HG03139 (cell line): ENCODE data around the gene TCAF1.
"Not testable (repeated sequence)": the region's sequence is repeated elsewhere in the genome, so short reads cannot be mapped to it uniquely, and the experiment has no call there.

Source experiments
- ATAC-seq: cut with Tn5 transposase; IDR thresholded peaks from one replicate; pipeline ENCODE4 v1.9.1; 2021; ENCODE audit not compliant: unreplicated experiment

Gene TCAF1

GRCh38 chr7:143871534-143871933, 30.4 kb downstream of the TCAF1 start:
- ATAC-seq, result not testable (repeated sequence)

GRCh38 chr7:143857994-143858393, 44.0 kb downstream of the TCAF1 start:
- not testable (repeated sequence) for ATAC-seq

DNA sequence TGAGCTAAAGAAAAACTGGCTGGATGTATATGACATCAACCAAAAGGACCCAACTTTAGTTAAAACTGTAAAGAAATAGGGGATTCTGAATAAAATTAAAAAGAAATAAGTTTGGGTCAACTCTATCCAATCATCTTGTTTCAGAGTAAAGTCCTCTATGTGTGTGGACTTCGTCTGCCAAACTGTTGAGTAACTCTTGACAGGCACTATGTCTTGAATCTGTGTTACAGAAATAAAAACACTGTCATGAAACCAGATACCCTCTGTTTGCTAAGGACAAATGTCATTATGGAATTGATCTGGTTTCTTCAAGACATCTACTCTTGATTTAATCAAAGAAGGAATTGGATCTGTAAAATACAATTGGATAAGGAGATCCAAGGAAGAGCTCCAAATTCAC, 46.5 kb downstream of the TCAF1 start:
- ATAC-seq, result not testable (repeated sequence)

DNA sequence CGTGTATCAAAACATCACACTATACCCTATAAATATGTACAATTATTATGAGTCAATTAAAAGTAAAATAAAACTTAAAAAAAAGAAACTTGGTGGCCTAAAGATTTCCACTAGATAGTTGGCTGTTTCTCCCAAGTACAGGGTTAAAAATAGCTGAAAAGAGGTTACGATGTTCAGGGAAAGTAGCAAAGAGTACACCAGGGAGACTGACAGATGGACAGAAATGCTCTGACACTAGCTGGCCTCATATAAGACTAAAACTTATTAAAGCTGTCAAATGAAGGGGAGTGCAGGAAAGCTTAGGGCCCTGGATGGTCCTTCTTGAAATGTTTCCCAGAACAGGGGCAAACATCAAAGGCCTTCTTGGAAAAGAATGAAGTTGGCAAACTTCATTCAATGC, 51.3 kb downstream of the TCAF1 start:
- ATAC-seq, result no peak

- no peak for ATAC-seq
Measured at GRCh38 chr7:143849785-143850479, 52.0 kb downstream of the TCAF1 start.

DNA sequence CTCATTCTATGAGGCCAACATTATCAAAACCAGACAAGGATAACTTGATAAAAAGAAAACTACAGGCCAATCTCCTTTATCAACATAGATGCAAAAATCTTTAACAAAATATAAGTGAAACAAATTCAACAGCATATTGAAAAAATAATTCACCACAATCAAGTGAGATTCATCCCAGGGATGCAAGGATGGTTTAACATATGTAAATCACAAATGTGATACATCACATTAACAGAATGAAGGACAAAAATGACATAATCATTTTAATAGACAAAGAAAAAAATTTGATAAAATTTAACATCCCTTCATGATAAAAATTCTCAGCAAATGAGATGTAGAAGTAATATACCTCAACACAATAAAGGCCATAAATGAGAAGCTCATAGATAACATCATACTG, 53.8 kb downstream of the TCAF1 start:
- ATAC-seq, result no peak

GRCh38 chr7:143846692-143847091, 55.3 kb downstream of the TCAF1 start:
- ATAC-seq, result no peak

DNA sequence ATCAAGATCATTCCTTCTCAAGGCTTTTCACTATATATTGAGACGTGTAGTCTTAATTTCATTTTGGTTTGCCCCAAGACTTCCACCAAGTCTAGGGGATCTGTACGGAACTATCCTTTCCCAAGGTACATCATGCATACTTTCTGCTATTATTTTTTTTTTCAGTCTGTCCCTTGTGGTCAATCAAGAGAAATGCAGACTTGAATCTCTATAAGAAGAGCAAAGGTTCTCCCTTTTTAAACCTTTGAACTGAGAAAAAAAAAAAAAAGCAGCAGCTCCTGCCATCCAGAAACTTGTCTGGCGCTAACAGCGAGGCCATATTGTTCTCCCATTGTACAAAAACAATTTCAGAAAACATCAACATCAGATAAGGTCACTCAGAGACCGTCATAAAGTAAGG, 60.3 kb downstream of the TCAF1 start:
- not testable (repeated sequence) for ATAC-seq

- not testable (repeated sequence) for ATAC-seq
Measured at GRCh38 chr7:143840062-143840461, 61.9 kb downstream of the TCAF1 start.

DNA sequence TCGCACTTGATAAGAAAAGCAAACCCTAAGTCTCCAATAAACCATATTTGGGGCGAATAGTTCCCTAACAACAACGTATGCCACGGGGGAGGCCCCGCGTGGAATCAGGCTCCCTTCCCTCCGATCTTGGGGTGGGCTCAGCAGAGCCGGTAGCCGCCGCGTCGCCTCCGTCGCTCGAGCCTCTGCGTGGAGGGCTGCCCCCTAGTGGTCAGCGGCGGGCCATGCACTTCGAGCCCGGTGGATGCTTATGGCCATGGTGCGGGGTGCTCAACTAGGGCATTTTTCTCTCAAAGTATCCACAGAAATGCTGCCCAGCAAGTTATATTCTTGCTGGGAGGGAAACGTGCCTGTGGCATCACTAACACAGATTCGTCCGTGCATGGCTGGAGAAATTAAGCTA, 64.8 kb downstream of the TCAF1 start:
- ATAC-seq, result peak; percentile 53

DNA sequence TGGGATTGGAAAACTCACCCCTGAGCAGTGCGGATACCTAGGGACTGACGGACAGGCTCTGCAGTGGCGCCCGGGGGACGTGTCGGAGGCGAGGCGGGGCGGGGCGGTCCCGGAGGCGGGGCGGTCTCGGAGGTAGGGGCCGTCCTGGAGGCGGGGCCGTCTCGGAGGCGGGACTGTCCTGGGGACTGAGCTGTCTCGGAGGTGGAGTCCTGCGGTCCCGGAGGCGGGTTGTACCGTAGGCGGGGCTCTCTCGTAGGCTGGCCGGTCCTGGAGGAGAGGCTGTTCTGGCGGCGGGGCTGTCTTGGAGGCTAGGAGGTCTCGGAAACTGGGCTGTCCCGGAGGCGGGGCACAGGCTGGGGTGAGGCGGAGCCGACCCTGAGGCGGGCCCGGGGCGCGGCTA, 65.4 kb downstream of the TCAF1 start:
- peak; percentile 84 for ATAC-seq

DNA sequence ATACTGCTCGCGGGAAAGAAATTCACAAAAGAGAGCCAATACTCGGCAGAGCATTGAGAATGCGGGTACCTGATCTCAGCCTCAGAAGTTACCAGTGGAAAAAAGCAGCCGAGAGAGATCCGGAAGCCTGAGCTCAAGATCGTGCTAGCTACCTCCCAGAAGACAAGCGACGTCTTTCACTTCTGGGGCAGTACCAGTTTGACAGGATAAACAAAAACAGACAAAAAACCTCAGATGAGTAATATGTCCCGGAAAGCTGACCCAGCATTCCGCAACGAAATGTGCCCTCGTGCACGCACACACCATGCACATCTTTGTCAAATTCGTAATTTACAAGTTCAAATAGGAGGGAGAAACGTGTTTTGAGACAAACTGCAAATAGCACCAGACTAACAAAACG, 65.9 kb downstream of the TCAF1 start:
- ATAC-seq, result peak; percentile 27

DNA sequence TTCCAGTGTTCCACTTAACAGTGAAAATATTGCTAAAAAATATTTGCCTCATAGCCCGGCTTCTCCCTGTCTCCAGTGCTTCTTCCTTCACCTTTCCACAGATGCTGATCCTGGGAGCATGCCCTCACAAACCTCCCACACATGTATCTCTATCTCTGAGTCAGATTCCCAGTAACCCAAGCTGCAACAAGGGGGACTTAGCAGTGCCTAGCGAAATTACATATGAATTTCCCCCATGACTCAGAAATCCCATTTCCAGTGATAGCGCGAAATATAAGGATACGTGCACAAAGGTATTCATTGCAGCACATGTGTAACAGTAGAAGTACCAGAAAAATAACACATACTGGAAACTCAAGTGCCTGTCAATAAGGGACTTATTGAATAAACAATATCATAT, 75.4 kb downstream of the TCAF1 start:
- ATAC-seq, result not testable (repeated sequence)

- ATAC-seq, result not testable (repeated sequence)
Measured at GRCh38 chr7:143824295-143825135, 77.5 kb downstream of the TCAF1 start.

DNA sequence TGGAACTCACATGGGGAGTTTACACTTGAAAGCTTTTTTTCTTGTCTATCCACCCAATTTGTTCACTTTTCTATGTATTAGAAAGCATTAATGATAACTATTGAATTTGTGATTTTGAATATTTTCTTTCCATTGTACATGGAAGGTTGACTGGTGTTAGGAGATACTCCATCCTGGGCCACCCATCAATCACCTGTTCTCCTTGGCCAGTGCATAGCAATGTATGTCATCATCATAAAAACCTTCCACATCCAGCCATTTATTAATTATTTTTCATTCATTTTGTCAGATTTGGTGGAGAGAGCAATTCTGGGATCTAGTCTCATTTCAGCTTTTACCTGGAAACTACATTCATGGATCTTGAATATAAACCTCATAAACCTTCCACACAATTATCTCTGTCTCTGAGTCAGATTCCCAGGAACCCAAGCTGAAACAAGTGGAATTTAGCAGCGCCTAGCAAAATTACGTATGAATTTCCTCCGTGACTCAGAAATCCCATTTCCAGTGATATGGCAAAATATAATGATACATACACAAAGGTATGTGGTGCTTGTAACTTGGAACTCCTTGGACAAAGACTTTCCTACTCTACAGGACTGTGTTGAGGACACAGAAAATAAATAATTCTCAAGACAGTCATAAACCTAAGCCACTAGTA, 78.2 kb downstream of the TCAF1 start:
- not testable (repeated sequence) for ATAC-seq

DNA sequence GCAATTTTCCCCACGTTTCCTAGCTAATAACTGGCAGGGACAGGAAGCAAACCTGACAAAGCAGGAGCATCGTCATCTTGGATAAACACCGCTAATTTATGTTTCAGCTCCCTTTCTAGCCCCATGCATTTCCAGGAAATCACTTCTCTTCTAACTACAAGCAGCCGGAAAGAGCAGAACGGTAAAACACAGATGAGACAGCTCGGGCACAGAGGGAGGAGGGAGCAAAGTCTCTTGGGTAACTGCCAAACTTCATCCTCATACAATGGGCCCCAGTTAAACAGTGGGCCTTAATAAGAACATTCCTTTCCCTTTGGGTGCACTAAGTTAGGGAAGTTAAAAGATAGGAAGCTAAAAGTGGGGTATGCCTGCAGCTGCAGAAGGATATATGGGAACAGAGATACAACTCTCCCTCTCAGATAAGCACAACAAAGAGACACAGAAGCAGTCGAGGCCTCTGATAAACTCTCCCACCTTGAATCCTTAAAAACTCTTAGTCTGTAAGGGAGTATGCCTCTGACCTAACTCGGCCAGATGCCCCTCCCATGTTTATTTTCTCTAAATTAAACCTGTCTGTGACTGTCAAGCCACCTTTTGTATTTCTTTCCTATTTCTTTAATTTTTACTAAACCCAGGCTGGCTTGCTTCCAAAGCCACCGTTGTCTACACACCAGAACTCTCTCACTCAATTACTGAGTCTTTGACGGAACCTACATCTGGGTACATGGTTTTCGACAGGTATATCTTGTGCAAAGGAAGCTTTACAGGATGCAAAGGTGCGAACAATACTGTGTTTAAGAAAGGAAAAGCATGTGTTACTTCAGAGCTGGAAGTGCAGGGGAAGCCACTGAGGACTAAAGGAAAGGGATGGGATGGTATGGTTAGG, 80.3 kb downstream of the TCAF1 start:
- ATAC-seq, result not testable (repeated sequence)

DNA sequence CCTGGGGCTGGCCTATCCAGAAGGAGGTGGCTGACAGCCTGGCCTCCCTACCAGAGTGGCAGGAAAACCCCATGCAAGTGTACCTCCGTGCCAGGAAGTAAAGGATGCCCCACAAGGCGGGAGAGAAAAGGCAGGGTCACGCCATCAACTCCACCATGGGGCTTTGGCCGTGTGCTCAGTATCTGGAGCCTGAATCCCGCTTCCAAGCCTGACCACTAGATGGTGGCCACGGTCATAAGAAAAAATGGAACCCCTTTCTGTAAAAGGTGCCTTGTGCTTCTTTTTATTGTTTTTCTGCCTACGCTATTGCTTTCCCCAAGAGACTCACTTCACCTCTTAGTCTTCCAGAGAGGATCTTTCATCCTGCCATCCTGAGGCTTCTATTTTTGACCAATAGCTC, 84.1 kb downstream of the TCAF1 start:
- peak; percentile 82 for ATAC-seq

GRCh38 chr7:143816471-143817133, 85.4 kb downstream of the TCAF1 start:
- ATAC-seq, result not testable (repeated sequence)

- ATAC-seq, result not testable (repeated sequence)
Measured at GRCh38 chr7:143810639-143811038, 91.3 kb downstream of the TCAF1 start.

- not testable (repeated sequence) for ATAC-seq
Measured at GRCh38 chr7:143806664-143807071, 95.3 kb downstream of the TCAF1 start.
